ENCODE measurements around the gene GGNBP2. TPM values are rescaled to one million over a fixed set of nuclear protein-coding genes. Genes with fewer than 3 reads are reported as not detected.

Gene GGNBP2
- total RNA-seq, 1 donor from 2014 or later, result 30.1 TPM

GRCh38 chr17:36547776-36548175 lies 3.1 kb downstream of the GGNBP2 start:
- no peak for ATAC-seq
- DNase-seq (ENCODE audit: low spot score), result no peak

- DNase-seq (ENCODE audit: low spot score) (no peak), ATAC-seq (no peak)
Observed at GRCh38 chr17:36550491-36551417, 6.0 kb downstream of the GGNBP2 start.

GRCh38 chr17:36553459-36553858 lies 8.7 kb downstream of the GGNBP2 start:
- ATAC-seq (no peak), DNase-seq (ENCODE audit: low spot score) (no peak)

- DNase-seq (ENCODE audit: low spot score) (no peak), ATAC-seq (no peak)
Observed at GRCh38 chr17:36566081-36566480, 21.4 kb downstream of the GGNBP2 start.

GRCh38 chr17:36575028-36575427 lies 30.3 kb downstream of the GGNBP2 start:
- ATAC-seq (no peak), DNase-seq (ENCODE audit: low spot score) (no peak)

- DNase-seq (ENCODE audit: low spot score) (no peak), ATAC-seq (no peak)
Observed at GRCh38 chr17:36576793-36577192, 32.1 kb downstream of the GGNBP2 start.

GRCh38 chr17:36578671-36579070 lies 34.0 kb downstream of the GGNBP2 start:
- ATAC-seq (no peak), DNase-seq (ENCODE audit: low spot score) (no peak)

- no peak for DNase-seq (ENCODE audit: low spot score)
- ATAC-seq, result peak; percentile 68
Observed at GRCh38 chr17:36583787-36584186, 39.1 kb downstream of the GGNBP2 start.

- ATAC-seq (no peak), DNase-seq (ENCODE audit: low spot score) (no peak)
Observed at GRCh38 chr17:36586138-36586537, 41.4 kb downstream of the GGNBP2 start.

GRCh38 chr17:36590082-36590481 lies 45.4 kb downstream of the GGNBP2 start:
- DNase-seq (ENCODE audit: low spot score), result no peak
- ATAC-seq, result no peak

- DNase-seq (ENCODE audit: low spot score) (peak; percentile 89), ATAC-seq (peak; percentile 97)
Observed at GRCh38 chr17:36591434-36592315, 47.0 kb downstream of the GGNBP2 start, which contains the start of gene DHRS11. TSS of gene DHRS11 (plus strand) at chr17:36591879. CDS start at chr17:36592010, 131 bp downstream.

GRCh38 chr17:36592316-36592715 lies 47.6 kb downstream of the GGNBP2 start:
- peak; percentile 11 for ATAC-seq
- DNase-seq (ENCODE audit: low spot score), result peak; percentile 47

- no peak for ATAC-seq
- peak; percentile 27 for DNase-seq (ENCODE audit: low spot score)
Observed at GRCh38 chr17:36592716-36593321, 48.1 kb downstream of the GGNBP2 start.

- peak; percentile 21 for DNase-seq (ENCODE audit: low spot score)
- ATAC-seq, result no peak
Observed at GRCh38 chr17:36593656-36594316, 49.1 kb downstream of the GGNBP2 start.

GRCh38 chr17:36594626-36595401 lies 50.1 kb downstream of the GGNBP2 start:
- DNase-seq (ENCODE audit: low spot score) (no peak), ATAC-seq (no peak)

GRCh38 chr17:36597226-36597625 lies 52.5 kb downstream of the GGNBP2 start:
- DNase-seq (ENCODE audit: low spot score) (no peak), ATAC-seq (no peak)

GRCh38 chr17:36597866-36598777 lies 53.4 kb downstream of the GGNBP2 start:
- ATAC-seq (no peak), DNase-seq (ENCODE audit: low spot score) (no peak)

GRCh38 chr17:36598951-36599401 lies 54.3 kb downstream of the GGNBP2 start:
- DNase-seq (ENCODE audit: low spot score) (no peak), ATAC-seq (no peak)

Data from left lobe of liver (tissue), 2 donors.